SU-DHL-6 (cell line): ENCODE data around the gene SUPT6H.
A peak's percentile ranks its signal among the peaks of the same experiment; 100 is the strongest.

ENCODE experiments used
- H2AFZ ChIP-seq: fragments of 200-600 bp; sonication (generic); 2 replicates; pipeline ENCODE4 v1.6.1; 2014; ENCODE audit warnings: low read depth, mild to moderate bottlenecking, moderate library complexity, mixed read lengths, antibody characterized with exemption, low read length; ENCODE audit not compliant: severe bottlenecking
- H3F3A ChIP-seq: fragments of 200-600 bp; shearing (Covaris generic); 2 replicates; pipeline ENCODE4 v1.6.0; 2016; ENCODE audit warnings: antibody characterized with exemption, mild to moderate bottlenecking; ENCODE audit not compliant: insufficient read depth
- H3K27ac ChIP-seq: fragments of 200-600 bp; sonication (generic); 2 replicates; pipeline ENCODE4 v1.5.1; 2016; ENCODE audit warnings: low read depth, mild to moderate bottlenecking, low read length, moderate library complexity, mixed read lengths
- H3K27me3 ChIP-seq: fragments of 200-600 bp; sonication (generic), shearing (Covaris generic); 2 replicates; pipeline ENCODE4 v1.6.0; 2014; ENCODE audit warnings: mild to moderate bottlenecking, low read length
- H3K36me3 ChIP-seq: fragments of 200-600 bp; sonication (generic); 2 replicates; pipeline ENCODE4 v1.6.1; 2014; ENCODE audit warnings: mild to moderate bottlenecking, low read length, mixed read lengths
- H3K4me2 ChIP-seq: fragments of 300-600, 200-600 bp; shearing (Covaris generic), sonication (generic); 2 replicates; pipeline ENCODE4 v1.6.0; 2014; ENCODE audit warnings: low read length, low read depth, mild to moderate bottlenecking; ENCODE audit not compliant: poor library complexity, severe bottlenecking
- H3K4me3 ChIP-seq: fragments of 200-600 bp; sonication (generic); 2 replicates; pipeline ENCODE4 v1.5.1; 2014; ENCODE audit warnings: antibody characterized with exemption, low read length, mild to moderate bottlenecking, mixed read lengths; ENCODE audit not compliant: insufficient read depth, poor library complexity, severe bottlenecking
- H3K79me2 ChIP-seq: fragments of 200-600 bp; sonication (generic); 2 replicates; pipeline ENCODE4 v1.6.1; 2014; ENCODE audit warnings: mild to moderate bottlenecking, low read length, moderate library complexity; ENCODE audit not compliant: insufficient read depth
- H3K9ac ChIP-seq: fragments of 200-600 bp; sonication (generic); 2 replicates; pipeline ENCODE4 v1.7.0; 2014; ENCODE audit warnings: mild to moderate bottlenecking, low read length
- H3K9me2 ChIP-seq: fragments of 200-600 bp; sonication (generic); replicated peaks from 2 replicates; pipeline ENCODE4 v1.6.1; 2014; ENCODE audit warnings: low read length; ENCODE audit not compliant: insufficient read depth
- H3K9me3 ChIP-seq: fragments of 200-600 bp; sonication (generic); 2 replicates; pipeline ENCODE4 v1.6.1; 2014; ENCODE audit warnings: low read length, mixed read lengths; ENCODE audit not compliant: insufficient read depth
- H4K20me1 ChIP-seq: fragments of 200-600 bp; sonication (generic); 2 replicates; pipeline ENCODE4 v1.6.1; 2014; ENCODE audit warnings: low read depth, mild to moderate bottlenecking, antibody characterized with exemption, low read length, moderate library complexity, mixed read lengths
- EZH2phosphoT487 ChIP-seq: fragments of 200-600 bp; sonication (generic), shearing (Covaris generic); conservative IDR thresholded peaks from 2 replicates; pipeline ENCODE4 v1.6.1; 2018; ENCODE audit warnings: mild to moderate bottlenecking, antibody characterized with exemption, low read length, moderate library complexity, mixed read lengths
- TF ChIP-seq, protein P1 (sequence below): fragments of 200-600 bp; sonication (generic); IDR thresholded peaks from one replicate; pipeline ENCODE4 v1.5.1; 2017; ENCODE audit warnings: antibody characterized with exemption, mild to moderate bottlenecking, low read length, moderate library complexity; ENCODE audit not compliant: insufficient read depth, poor library complexity, severe bottlenecking

The SUPT6H gene

DNA sequence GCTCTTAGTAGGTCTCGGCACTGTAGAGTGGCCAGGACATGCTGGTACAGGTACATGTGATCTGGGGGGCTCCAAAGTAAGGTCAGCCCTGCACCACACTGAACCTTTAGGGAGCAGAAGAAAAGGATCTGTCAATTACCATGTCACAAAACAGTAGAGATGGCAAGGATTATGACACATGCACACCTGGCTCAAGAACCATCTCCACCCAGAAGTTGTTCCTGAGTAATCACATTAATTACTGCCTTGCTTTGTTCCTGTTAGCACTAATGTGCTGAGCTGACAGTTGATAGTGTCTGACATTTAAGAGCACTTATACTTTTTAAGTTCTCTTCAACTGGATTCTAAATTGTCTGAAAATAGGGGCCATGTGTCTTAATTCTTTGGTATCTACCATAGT, 26.5 kb upstream of the SUPT6H start:
- Histone ChIP-seq H3K9me2 (no peaks in the 10 kb centered on the region), H3F3A (no peaks in the 10 kb centered on the region), H3K9ac (no peak overlapping the region), H3K27me3 (no peaks in the 10 kb centered on the region), H3K27ac (no peak overlapping the region), H3K4me3 (no peak overlapping the region), H2AFZ (no peak overlapping the region), H4K20me1 (no peaks in the 10 kb centered on the region), H3K79me2 (peaks cover 33% of the 10 kb centered on the region), H3K36me3 (peaks cover 42% of the 10 kb centered on the region), H3K4me2 (no peak overlapping the region), H3K9me3 (no peaks in the 10 kb centered on the region)
- TF ChIP-seq, protein P1, sequence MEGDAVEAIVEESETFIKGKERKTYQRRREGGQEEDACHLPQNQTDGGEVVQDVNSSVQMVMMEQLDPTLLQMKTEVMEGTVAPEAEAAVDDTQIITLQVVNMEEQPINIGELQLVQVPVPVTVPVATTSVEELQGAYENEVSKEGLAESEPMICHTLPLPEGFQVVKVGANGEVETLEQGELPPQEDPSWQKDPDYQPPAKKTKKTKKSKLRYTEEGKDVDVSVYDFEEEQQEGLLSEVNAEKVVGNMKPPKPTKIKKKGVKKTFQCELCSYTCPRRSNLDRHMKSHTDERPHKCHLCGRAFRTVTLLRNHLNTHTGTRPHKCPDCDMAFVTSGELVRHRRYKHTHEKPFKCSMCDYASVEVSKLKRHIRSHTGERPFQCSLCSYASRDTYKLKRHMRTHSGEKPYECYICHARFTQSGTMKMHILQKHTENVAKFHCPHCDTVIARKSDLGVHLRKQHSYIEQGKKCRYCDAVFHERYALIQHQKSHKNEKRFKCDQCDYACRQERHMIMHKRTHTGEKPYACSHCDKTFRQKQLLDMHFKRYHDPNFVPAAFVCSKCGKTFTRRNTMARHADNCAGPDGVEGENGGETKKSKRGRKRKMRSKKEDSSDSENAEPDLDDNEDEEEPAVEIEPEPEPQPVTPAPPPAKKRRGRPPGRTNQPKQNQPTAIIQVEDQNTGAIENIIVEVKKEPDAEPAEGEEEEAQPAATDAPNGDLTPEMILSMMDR = no peak
- TF ChIP-seq EZH2phosphoT487 = no peak

DNA sequence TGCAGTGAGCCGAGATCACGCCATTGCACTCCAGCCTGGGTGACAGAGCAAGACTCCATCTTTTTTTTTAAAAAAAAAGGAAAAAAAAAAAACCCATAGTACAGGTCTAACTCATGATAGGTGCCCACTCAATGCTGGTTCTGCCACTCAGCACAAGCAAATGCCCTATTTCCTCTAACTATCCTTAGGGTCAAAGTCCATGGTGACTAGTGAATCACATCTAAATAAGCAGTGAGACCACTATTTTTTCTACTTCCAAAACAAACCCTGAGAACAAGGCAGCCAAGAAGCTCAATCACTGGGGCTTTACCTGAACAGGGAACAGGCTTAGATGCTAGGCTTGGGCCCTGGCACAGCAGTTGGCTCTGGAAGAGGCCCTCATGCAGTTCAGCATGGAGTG, 20.4 kb upstream of the SUPT6H start:
- H3K4me3 ChIP-seq = no peak overlapping the region
- no peak overlapping the region for H3K27ac ChIP-seq
- peaks cover 38% of the 10 kb centered on the region for H3K36me3 ChIP-seq
- H3K79me2 ChIP-seq = peaks cover 39% of the 10 kb centered on the region
- TF ChIP-seq, protein P1 = no peak
- TF ChIP-seq EZH2phosphoT487 = no peak
- H2AFZ ChIP-seq = no peak overlapping the region
- H3K9me2 ChIP-seq = no peaks in the 10 kb centered on the region
- H3K9me3 ChIP-seq = no peaks in the 10 kb centered on the region
- no peaks in the 10 kb centered on the region for H3K27me3 ChIP-seq
- no peak overlapping the region for H3K9ac ChIP-seq
- H3K4me2 ChIP-seq = no peak overlapping the region
- H4K20me1 ChIP-seq = peaks cover 7% of the 10 kb centered on the region; the same call in 1 of the 2 replicates
- H3F3A ChIP-seq = peaks cover 9% of the 10 kb centered on the region

DNA sequence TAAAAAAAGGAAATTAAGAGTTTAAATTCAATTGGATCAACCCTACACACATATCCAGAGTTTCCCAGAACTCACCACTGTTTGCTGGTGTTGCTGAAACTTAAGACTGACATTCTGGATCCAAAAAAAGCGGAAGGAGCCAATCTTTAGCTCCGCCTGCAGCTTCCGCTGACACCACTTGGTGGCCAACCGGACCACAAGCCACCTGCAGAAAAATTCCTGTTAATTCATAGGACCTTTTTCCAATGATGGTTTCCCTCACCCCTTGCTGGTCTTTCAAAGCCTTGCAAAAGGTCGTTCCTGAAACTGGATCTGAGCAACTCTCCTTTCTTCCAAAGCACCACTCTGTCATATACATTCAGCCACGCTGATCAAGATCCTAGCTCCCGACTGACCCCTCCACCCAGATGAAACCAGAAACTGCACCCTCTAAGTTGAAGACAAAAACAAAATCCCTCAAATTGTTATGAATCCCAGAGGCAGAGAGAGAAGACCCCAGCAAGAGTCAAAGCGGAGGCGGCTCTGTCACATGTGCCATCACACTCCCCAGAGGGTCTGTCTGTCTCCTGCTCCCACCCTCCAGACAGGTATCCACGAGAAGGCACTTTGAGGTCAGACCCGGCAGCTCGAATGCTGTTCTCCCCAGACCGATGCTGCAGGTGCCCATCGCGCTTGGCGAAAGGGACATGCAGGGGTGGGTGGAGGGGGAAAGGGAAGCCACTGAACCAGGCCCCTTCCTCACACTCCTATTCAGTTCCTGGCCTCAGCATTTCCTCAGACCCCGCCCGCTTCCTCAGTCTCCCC, 17.8 kb upstream of the SUPT6H start:
- Histone ChIP-seq H3K9me3 (no peaks in the 10 kb centered on the region), H3K9ac (peak overlapping the region; percentile 85), H3K27ac (peak overlapping the region; percentile 66), H3K36me3 (peaks cover 24% of the 10 kb centered on the region), H3K4me3 (peak overlapping the region; percentile 76), H3K9me2 (no peaks in the 10 kb centered on the region), H3K79me2 (peaks cover 34% of the 10 kb centered on the region), H3F3A (peaks cover 19% of the 10 kb centered on the region), H3K4me2 (peak overlapping the region; percentile 84), H2AFZ (no peak overlapping the region), H3K27me3 (no peaks in the 10 kb centered on the region), H4K20me1 (peaks cover 7% of the 10 kb centered on the region; the same call in 1 of the 2 replicates)
- TF ChIP-seq, protein P1 = no peak
- no peak for TF ChIP-seq EZH2phosphoT487
